ENCODE measurements around the gene GZF1. TPM values are rescaled to one million over a fixed set of nuclear protein-coding genes. Genes with fewer than 3 reads are reported as not detected.

GZF1 gene
- total RNA-seq, 1 experiment from 2014 or later = 24.1 TPM

- in situ Hi-C loops (cut with HindIII; ENCODE audit: low sequenced_read_pairs) = no loop called here
- DNase-seq (ENCODE audit: low spot score) = peak; percentile 53
Measured at GRCh38 chr20:23419995-23420901, 58.3 kb downstream of the GZF1 start.

- peak; percentile 94 for DNase-seq (ENCODE audit: low spot score)
- in situ Hi-C loops (cut with HindIII; ENCODE audit: low sequenced_read_pairs) = no loop called here
Measured at GRCh38 chr20:23420943-23421931, 59.3 kb downstream of the GZF1 start, which contains the start of gene NAPB. Gene NAPB (minus strand): TSS chr20:23421488. CDS start chr20:23421402, 86 bp downstream.

Other genes with a start within 250 kb of the GZF1 start
- 54.8 and 80.7 TPM in 2 replicates for gene NXT1, start 11.4 kb upstream of the GZF1 start, total RNA-seq (2014; rRNA removed; shearing (Covaris generic))
- gene NAPB, start 59.3 kb downstream of the GZF1 start, total RNA-seq (2014; rRNA removed; shearing (Covaris generic)) = 3.7 and 5.0 TPM in 2 replicates
- not detected in 2 replicates for gene CSTL1, start 77.5 kb downstream of the GZF1 start, total RNA-seq (2014; rRNA removed; shearing (Covaris generic))
- gene CST11, start 90.7 kb downstream of the GZF1 start, total RNA-seq (2014; rRNA removed; shearing (Covaris generic)) = not detected in 2 replicates
- gene CST8, start 128.9 kb downstream of the GZF1 start, total RNA-seq (2014; rRNA removed; shearing (Covaris generic)) = not detected in 2 replicates
- gene CST9L, start 206.3 kb downstream of the GZF1 start, total RNA-seq (2014; rRNA removed; shearing (Covaris generic)) = not detected in 2 replicates
- gene CST9, start 243.7 kb downstream of the GZF1 start, total RNA-seq (2014; rRNA removed; shearing (Covaris generic)) = not detected in 2 replicates